NB4 (cell line): ENCODE results near the gene PLA2G12B.

Source experiments
- CTCF ChIP-seq: IDR thresholded peaks from one replicate; pipeline ENCODE4 v1.5.1; 2012; ENCODE audit warnings: low read depth, low read length
- MAX ChIP-seq: IDR thresholded peaks from 2 replicates; pipeline ENCODE4 v1.6.1; 2011; ENCODE audit warnings: low read depth, low read length
- MYC ChIP-seq: IDR thresholded peaks from 2 replicates; pipeline ENCODE4 v1.6.1; 2011; ENCODE audit warnings: low read depth, low read length
- POLR2A ChIP-seq: IDR thresholded peaks from 2 replicates; pipeline ENCODE4 v1.6.1; 2011; ENCODE audit warnings: mild to moderate bottlenecking; ENCODE audit not compliant: insufficient read length; ENCODE audit errors: extremely low read depth

GRCh38 chr10:72976886-72977285 lies 22.3 kb upstream of the PLA2G12B start:
- TF ChIP-seq CTCF (no peak), MAX (no peak), POLR2A (no peak), MYC (no peak)
